ENCODE data around the gene UQCRC1.

GRCh38 chr3:48635222-48636021 is 26.0 kb upstream of the UQCRC1 start, which contains the start of gene SLC26A6:
- TF ChIP-seq CTCF (IDR thresholded peaks at IDR 0.05) (peak; percentile 8 to 46 (median 35)), POLR2A (IDR thresholded peaks at IDR 0.05) (peak; percentile 15)
